GM12864 (cell line): ENCODE data around the gene RAB15.

Experiments used
- DNase-seq: peaks from one replicate; pipeline ENCODE4 v3.0.0-alpha.2; 2011; ENCODE audit warnings: low read depth
- H3K4me3 ChIP-seq: 2 replicates; pipeline ENCODE4 v1.5.1; 2011; ENCODE audit warnings: mild to moderate bottlenecking, low read depth, low read length, control low read depth
- TF ChIP-seq, protein P1 (sequence below): IDR thresholded peaks from 2 replicates; pipeline ENCODE4 v1.5.1; 2011; ENCODE audit warnings: low read depth, mild to moderate bottlenecking, moderate library complexity, low read length, control low read depth, inconsistent platforms; ENCODE audit errors: missing control alignments

The RAB15 gene

DNA sequence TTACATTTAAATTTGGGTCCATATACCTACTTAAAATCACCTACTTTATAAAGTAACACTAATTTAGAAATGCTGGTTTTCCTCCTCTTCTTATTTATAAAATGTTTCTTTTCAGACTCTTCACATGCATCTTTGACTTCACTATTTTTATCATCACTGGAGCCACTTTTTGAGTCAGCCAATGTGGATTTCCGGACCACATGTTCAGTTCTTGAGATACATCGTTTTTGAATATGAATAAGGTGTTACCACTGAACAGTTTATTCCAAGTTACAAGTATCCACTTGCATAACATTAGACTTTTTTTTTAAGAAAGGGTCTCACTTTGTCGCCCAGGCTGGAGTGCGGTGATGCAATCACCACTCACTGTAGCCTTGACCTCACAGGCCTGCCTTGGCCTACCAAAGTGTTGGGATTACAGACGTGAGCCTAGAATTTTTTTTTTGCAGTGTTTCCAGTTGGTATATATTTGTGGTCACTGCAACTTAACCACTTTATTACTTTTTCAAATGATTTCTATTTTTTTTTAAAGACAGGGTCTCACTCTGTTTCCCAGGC lies 20.3 kb upstream of the RAB15 start:
- H3K4me3 ChIP-seq, result no peak overlapping the region
- TF ChIP-seq, protein P1, sequence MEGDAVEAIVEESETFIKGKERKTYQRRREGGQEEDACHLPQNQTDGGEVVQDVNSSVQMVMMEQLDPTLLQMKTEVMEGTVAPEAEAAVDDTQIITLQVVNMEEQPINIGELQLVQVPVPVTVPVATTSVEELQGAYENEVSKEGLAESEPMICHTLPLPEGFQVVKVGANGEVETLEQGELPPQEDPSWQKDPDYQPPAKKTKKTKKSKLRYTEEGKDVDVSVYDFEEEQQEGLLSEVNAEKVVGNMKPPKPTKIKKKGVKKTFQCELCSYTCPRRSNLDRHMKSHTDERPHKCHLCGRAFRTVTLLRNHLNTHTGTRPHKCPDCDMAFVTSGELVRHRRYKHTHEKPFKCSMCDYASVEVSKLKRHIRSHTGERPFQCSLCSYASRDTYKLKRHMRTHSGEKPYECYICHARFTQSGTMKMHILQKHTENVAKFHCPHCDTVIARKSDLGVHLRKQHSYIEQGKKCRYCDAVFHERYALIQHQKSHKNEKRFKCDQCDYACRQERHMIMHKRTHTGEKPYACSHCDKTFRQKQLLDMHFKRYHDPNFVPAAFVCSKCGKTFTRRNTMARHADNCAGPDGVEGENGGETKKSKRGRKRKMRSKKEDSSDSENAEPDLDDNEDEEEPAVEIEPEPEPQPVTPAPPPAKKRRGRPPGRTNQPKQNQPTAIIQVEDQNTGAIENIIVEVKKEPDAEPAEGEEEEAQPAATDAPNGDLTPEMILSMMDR, result no peak
- DNase-seq, result peak; percentile 39

DNA sequence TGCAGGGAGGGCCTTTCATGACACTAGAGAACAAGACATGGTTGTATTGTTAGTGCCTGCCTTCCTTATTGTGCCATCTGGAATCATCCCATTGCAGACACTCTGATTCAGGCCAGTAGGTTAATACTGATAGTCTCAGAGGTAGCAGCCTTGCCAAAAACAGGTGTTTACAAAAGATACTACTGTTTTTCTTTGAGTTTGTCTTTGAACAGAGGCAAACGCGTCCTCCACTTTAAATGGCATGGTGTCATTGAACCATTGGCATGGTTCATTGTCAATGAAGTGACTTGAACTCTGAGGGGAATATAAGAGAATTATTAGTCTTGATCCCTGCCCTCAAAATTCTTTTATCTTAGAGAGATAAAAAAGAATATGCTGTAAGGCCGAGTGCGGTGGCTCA lies 18.8 kb upstream of the RAB15 start:
- H3K4me3 ChIP-seq, result no peak overlapping the region
- TF ChIP-seq, protein P1, result no peak
- DNase-seq, result no peak

DNA sequence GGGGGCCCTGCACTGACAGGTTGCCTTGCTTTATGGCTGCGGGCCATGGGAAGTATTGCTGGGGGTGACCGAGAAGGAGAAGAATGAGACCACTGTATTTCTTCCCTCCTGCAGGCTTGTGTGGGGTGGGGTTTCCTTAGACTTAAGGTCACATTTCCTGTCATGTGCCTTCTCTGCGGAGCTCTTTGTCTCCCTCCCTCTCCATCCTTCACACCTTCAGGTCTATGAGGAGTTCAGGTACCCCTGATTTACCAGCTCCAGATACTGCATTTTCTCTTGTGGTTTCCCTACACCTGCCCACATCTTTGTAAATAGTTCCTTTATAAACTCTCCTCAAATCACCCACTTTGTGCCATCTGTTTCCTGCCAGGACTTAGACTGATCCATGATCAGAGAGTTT lies 18.2 kb upstream of the RAB15 start:
- DNase-seq, result no peak
- H3K4me3 ChIP-seq, result no peak overlapping the region
- TF ChIP-seq, protein P1, result no peak

DNA sequence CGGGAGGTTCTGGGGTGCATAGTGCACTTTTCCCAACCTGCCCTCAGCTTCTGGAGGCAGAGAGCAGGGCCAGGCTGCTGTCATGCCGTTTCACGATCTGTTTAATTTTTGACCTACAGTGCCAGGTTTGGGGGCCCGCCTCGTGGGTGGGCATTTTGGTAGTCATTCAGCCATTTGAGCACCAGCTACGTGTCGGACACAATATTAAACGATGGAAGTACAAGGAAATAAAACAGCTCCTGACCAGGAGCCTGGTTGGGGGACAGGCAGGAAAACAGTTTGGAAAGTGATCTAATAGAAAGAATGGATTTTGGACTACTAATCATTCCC lies 15.3 kb upstream of the RAB15 start:
- peak overlapping the region; percentile 91 for H3K4me3 ChIP-seq
- DNase-seq, result no peak
- TF ChIP-seq, protein P1, result no peak

DNA sequence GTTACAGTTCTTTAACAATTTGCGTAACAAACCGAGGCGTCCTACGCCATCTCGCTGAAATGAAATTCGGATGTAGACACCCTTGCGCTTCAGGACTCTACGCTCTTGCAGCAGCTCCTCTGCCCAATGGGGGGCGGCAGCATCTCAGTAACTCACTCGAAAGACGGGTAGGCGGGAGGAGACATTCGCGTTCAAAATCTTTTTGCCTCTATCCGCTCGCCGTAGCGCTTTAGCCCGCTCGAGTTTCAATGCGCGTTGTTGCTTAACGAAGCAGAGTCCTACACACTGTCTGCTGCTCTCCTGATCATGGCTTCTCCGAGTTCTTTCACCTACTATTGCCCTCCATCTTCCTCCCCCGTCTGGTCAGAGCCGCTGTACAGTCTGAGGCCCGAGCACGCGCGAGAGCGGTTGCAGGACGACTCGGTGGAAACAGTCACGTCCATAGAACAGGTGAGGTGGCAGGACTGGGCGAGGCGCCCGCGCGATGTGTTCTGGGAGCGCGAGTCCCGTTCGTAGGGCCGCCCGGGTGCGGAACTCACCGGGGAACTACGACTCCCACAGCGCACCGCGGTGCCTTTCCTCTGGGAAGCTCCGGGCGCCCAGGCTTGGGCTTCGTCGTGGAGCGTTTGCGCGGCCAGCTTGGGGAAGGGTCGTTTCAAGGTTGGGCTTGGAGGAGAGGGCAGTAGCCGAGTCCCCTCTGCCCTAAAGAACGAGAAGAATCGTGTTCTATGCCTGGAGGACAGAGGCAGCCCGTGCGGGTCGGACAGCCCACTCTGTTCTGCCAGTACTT lies 14.7 kb upstream of the RAB15 start, which contains the start of gene FNTB:
Gene FNTB, plus strand, starts transcription at position 248 of the 790 bp plus-strand sequence. Its CDS starts 59 bp downstream, at position 307.
- peak within 1 kb of the TSS; percentile 91 for H3K4me3 ChIP-seq
- peak; percentile 90 for DNase-seq
- TF ChIP-seq, protein P1, result peak; percentile 95

DNA sequence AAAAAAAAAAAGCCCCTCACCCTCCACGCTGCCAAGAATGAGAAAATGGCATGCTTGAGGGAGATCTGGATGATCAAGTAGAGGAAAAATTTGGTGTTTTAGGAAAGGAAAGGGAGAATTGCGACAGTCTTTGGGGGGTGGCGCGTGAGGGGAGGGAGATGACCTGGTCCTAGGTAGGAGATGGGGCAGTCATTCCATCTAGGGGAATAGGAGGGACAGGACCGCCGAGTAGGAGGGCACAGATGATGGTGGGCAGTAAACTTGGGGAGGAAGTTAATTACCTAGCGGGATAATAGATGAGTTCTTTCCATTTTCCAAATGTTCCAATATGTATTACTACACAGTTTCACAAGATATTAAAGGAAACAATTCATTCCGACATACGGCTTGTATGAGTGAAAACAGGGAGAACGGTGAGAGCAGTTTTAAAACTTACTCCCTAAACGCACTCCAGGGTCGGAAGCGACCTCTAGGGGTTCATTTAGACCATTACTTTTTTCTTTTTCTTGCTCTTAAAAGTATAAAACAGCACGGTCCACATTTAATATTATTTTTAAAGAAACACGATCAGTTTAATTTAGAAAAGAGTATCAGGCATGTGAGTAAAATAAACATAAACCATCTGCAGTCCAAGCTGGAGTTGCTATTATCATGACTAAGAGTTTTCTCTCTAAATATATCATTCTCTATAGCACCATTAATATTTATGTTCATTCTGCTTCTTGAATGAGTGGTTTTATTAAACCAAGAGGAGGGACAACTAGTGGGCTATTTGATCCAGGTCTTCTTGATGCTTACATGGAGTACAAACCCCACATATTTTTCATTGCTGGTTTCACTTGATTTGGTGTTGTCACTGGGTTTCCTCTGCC lies 11.5 kb upstream of the RAB15 start:
- TF ChIP-seq, protein P1, result peak; percentile 64
- no peak for DNase-seq
- no peak overlapping the region for H3K4me3 ChIP-seq
